Activated CD8-positive, alpha-beta memory T cell treated with anti-CD3 and anti-CD28 coated beads for 48 hours (primary cell): ENCODE results near the gene KRTAP20-4.

Experiments
- DNase-seq, 3 experiments: peaks; one replicate each; pipeline ENCODE4 v3.0.0-alpha.2; 2020; ENCODE audit warnings: low read depth in 2 of 3, low spot score in 2 of 3

The KRTAP20-4 gene

DNA sequence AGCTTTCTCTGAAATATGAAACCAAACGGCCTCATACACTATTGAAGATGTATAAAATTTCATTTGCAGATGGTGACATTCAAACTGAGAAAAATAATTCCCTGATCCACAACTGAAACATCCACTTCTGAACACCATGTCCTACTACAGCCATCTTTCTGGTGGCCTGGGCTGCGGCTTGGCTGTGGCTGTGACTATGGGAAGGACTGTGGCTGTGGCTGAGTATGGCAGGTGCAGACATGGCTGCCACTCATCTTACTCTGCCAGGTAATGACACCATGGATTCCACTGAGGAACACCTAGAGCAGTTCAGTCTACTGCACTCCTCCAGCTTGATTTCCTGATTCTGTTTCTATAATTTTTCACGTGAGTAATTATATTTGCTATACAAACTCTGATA lies at the start of gene KRTAP20-4:
KRTAP20-4 (plus strand) TSS at position 106 of the 400 bp plus-strand sequence.
- DNase-seq, result no peak

- no peak for DNase-seq
Observed at GRCh38 chr21:30577766-30578165, 42.7 kb upstream of the KRTAP20-4 start.

GRCh38 chr21:30579346-30579745 lies 41.1 kb upstream of the KRTAP20-4 start:
- DNase-seq, result no peak

DNA sequence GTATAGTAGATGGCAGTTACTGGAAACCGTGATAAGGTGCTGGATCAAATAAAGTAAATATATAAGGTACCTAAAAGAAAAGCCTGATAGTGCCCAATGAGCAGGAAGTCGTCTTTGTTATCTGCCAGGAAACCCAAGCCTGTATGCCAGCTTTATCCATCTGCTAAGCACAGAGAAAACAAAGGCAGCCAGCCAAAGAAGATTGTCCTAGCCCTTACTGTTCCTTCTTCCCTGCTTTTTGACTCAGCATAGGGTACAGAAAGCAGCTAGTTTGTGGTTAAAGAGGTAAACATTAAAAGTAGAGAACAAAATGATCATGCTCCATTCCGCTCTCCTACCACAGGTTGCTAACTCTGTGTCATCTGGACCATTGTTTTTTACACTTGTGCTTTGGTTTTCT lies 40.3 kb upstream of the KRTAP20-4 start:
- no peak for DNase-seq

DNA sequence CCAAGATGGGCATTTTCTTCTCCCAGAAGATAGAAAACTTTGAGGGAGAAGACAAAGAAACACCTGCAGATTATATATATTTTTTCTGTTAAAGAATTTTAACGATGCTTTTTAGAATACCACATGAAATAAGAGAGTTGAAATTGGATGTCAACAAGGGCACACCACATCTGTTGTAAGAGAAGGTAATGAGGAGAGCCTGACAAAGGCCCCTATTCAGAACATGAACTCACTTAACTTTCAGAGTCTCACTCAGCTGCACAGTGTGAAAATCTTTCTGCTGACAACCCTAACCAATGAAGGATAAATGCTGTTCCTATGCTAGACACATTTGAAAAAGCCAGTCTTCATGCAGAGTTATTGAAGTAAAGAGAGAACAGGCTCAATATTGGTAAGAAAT lies 37.6 kb upstream of the KRTAP20-4 start:
- no peak for DNase-seq

DNA sequence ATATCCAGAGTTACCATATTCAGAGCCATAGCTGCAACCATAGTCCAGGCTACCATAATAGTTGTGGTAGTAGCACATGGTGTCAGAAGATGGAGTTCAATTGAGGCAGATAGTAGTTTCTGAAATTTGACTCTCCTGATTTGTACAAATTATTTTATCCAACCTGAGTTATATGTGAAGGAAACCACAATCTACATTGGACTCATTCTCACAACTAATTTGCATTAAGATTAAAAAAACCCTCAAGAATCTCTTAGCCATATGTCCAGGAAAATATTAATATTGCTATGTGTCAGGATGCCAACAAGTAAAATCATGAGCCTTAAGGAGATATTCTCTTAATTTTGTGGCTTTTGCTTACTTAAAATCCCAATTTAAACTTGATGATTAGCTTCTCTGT lies 30.1 kb upstream of the KRTAP20-4 start, which contains the start of gene KRTAP22-2:
KRTAP22-2 (minus strand) TSS at position 101 of the 400 bp plus-strand sequence.
- no peak for DNase-seq

GRCh38 chr21:30592140-30592539 lies 28.3 kb upstream of the KRTAP20-4 start, which contains the start of gene KRTAP6-3:
Gene KRTAP6-3 (plus strand): TSS chr21:30592440. CDS start chr21:30592446, 6 bp downstream.
- DNase-seq, result no peak

DNA sequence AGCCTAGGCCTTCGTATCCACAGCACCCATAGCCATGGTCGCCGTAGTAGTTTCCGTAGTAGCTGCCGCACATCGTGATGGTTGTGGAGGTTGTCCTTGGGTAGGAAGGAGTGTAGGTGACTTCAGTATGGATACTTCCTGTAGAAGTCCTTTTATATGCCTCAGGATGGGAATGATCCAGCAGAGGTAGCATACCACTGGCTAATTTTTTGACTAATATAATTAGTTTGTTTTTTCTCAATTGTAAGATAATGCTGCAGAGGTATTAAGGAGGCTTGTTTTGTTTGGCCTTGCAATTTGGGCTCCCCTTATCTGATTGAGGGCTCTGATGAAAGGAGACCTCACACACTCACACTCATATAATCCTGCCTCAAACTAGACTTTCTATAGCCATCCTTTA lies 21.6 kb upstream of the KRTAP20-4 start, which contains the start of gene KRTAP6-2:
KRTAP6-2 (minus strand) TSS at position 101 of the 400 bp plus-strand sequence; CDS start at position 73, 28 bp downstream.
- DNase-seq, result no peak

GRCh38 chr21:30600787-30601186 lies 19.6 kb upstream of the KRTAP20-4 start, which contains the start of gene KRTAP22-1:
Gene KRTAP22-1 (plus strand): TSS chr21:30601087.
- DNase-seq, result no peak

GRCh38 chr21:30605968-30606367 lies 14.5 kb upstream of the KRTAP20-4 start:
- DNase-seq, result no peak

- no peak for DNase-seq
Observed at GRCh38 chr21:30612132-30612531, 8.3 kb upstream of the KRTAP20-4 start.

- DNase-seq, result no peak
Observed at GRCh38 chr21:30613836-30614235, 6.6 kb upstream of the KRTAP20-4 start, which contains the start of gene KRTAP6-1. Gene KRTAP6-1 (minus strand): TSS chr21:30613930. CDS start chr21:30613904, 26 bp downstream.

DNA sequence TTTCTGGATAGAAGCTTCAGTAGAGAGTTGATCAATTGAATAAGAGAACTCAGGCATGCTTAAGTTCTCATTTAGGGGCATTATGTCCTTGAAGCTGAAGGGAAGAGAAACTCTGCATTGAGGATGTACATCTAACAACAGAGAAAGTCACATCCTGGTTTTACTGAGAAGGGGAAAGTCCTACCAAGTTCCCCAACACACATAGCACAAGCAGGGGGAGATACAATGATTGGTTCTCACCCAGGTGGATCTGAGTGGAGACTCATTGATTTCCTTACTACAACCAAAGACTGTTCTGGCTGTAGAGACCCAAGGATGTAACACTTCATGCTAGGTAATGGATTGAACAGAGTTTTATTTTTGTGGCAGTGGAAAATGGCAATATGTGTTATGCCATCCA lies 5.2 kb upstream of the KRTAP20-4 start:
- DNase-seq, result no peak

GRCh38 chr21:30616125-30616524 lies 4.3 kb upstream of the KRTAP20-4 start, which contains the start of gene KRTAP20-1:
Gene KRTAP20-1 (plus strand): TSS chr21:30616425. CDS start chr21:30616455, 30 bp downstream.
- no peak for DNase-seq

GRCh38 chr21:30620080-30620479 lies 347 bp upstream of the KRTAP20-4 start:
- DNase-seq, result no peak

DNA sequence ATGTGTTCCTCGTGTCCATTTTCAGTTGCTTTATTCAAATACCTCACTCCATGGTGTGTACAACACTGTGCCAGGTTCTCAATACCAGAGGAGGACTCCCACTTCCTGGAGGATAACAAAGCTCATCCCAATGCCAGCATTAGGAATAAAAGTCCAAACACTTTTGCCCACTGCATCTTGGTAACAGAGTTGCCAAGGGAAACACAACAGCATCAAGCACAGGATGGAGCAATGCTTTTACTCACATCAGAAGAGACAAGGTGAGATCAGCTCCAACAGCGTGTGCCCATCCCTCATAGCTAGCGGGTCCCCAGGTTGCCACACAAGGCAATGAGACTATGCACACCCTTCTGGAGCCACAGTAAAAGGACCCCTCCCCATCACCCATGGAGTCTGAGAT lies 2.9 kb downstream of the KRTAP20-4 start:
- DNase-seq, result no peak

DNA sequence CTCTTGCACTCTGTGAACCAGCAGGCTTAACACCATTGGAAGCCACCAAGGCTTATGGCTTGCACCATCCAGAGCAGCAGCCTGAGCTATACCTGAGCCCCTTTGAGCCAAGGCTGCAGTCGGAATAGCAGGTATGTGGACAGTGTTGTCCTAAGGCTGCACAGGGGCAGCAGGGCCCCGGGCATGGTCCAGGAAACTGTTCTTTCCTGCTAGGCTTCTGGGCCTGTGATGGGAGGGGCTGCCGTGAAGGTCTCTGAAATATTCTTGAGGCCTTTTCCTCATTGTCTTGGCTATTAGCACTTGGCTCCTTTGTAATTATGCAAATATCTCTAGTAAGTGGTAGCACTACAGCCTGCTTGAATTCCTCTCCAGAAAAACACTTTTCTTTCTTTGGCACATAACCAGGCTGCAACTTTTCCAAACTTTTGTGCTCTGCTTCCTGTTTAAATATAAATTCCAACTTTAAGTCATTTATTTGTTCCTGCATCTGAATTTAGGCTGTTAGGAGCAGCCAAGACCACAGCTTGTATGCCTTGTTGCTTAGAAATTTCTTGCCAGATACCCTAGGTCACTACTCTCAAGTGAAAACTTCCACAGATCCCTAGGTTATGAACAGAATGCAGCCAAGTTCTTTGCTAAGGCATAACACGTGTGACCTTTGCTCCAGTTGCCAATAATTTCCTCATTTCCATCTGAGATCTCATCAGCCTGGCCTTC lies 5.2 kb downstream of the KRTAP20-4 start:
- DNase-seq, result no peak

- no peak for DNase-seq
Observed at GRCh38 chr21:30628109-30628508, 7.7 kb downstream of the KRTAP20-4 start.

DNA sequence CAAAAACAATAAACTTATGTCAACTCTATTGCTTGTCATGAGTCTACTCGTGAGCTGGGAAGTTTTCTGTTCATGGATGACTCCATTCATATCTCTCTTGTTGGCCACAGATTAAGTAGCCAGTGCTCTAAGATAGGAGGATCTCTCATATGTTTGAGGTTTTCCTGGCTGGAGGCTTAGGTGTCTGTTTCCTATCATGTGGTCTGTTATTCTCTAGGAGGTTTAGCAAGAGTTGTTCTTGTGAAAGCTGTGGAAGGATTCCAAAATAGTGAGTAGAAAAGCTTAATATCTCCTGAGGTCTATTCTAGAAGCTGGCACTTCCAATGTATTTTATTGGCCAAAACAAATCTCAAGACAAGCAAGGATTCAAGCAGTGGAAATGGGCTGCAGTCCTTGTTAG lies 8.8 kb downstream of the KRTAP20-4 start:
- DNase-seq, result no peak

GRCh38 chr21:30634906-30635305 lies 14.5 kb downstream of the KRTAP20-4 start, which contains the start of gene KRTAP20-2:
Gene KRTAP20-2 (plus strand): TSS chr21:30635206. CDS start chr21:30635264, 58 bp downstream.
- no peak for DNase-seq

DNA sequence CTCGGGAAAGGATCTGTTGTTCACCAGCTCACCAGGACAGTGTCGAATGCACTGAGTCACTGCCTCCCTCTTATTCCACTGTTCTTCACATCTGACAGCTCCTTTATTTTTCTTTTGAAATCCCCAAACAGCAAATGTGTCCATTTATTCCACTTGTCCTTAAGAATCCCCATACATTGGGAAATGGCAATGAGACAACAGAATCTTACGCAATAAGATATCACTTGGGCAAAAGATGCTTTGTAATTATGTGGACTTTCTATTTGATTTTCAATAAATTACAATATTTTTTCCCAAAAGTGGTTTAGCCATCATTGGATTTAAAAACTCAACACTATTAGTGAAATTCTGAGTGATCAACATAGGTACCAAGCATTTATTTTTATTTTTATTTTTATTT lies 18.3 kb downstream of the KRTAP20-4 start:
- DNase-seq, result no peak

DNA sequence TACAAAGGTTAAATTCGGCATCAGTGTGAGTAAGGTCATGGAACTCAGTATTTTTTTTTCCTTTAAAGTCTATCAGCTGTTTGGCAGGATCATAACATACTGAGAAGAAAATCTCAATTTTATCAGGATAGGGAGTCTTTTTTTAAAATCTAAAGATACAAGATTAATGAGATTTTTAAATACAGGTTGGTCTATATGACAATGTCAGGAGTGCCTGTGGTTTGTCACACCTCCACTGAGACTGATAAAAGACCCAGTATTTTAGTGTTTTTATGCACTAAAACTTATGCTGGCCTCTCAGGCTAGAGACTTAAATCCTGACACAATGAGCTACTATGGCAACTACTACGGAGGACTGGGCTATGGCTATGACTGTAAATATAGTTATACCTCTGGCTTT lies 22.1 kb downstream of the KRTAP20-4 start, which contains the start of gene KRTAP20-3:
KRTAP20-3 (plus strand) TSS at position 301 of the 400 bp plus-strand sequence.
- DNase-seq, result no peak
